ENCODE results near the gene TTLL8.

DNA sequence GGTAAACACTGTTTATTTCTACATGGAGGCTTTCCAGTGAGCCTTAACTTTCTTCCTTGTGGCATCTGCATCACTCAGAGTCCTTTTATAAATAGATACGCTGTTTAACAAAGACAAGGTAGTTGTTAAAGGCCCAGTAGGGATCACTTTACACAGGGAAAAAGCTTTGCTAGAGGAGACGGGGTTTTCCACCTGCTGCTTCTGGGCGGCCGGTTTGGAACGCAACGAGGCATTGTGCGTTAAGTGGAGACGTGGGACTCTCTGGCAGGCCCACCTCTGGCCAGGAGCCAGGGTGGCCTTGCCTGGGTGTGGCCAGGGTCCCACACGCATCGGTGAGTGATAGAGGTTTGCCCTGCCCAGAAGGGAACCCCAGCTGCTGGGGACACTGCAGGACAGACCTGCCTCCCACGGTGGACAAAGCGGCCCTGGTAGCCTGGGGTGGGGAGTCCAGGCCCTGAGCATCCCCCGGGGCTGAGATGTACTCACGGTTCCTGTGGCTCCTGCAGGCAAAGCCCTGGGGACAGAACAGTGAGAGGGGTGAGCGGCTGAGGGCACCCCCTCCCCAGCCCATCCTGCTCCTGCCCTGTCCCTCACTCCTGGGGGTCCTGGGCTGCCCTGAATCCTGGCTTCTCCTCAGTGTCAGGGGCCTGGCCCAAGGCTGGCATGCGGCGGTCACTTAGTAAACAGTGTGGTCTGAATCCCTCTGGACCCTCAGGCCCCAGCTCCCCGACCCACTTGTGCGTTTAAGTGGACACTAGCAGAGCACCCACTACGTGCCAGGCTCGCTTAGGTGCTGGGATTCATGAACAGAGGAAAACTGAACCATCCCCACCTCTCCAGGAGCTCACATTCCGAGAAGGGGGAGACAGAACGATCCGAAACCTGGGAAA is 49.7 kb downstream of the TTLL8 start:
- TF ChIP-seq SIN3A (IDR thresholded peaks at IDR 0.05; ENCODE audit: borderline replicate concordance, insufficient read depth, low read length) (no peak), REST (IDR thresholded peaks at IDR 0.05; ENCODE audit: insufficient read depth in 1 of 2, low read depth in 2 of 2, low read length in 2 of 2) (no peak), POLR2AphosphoS5 (IDR thresholded peaks at IDR 0.05; ENCODE audit: low read depth, low read length) (no peak), TAF1 (IDR thresholded peaks at IDR 0.05; ENCODE audit: borderline replicate concordance, insufficient read depth, low read length) (no peak)

Data from PFSK-1 (cell line).